HG03558 (cell line): ENCODE results near the gene NEUROD2.
"Not testable (repeated sequence)": the region's sequence is repeated elsewhere in the genome, so short reads cannot be mapped to it uniquely, and the experiment has no call there.

Experiments used
- ATAC-seq: cut with Tn5 transposase; IDR thresholded peaks from one replicate; pipeline ENCODE4 v1.9.1; 2021; ENCODE audit warnings: moderate number of reproducible peaks; ENCODE audit not compliant: unreplicated experiment; ENCODE audit errors: extremely low read depth

Gene NEUROD2

DNA sequence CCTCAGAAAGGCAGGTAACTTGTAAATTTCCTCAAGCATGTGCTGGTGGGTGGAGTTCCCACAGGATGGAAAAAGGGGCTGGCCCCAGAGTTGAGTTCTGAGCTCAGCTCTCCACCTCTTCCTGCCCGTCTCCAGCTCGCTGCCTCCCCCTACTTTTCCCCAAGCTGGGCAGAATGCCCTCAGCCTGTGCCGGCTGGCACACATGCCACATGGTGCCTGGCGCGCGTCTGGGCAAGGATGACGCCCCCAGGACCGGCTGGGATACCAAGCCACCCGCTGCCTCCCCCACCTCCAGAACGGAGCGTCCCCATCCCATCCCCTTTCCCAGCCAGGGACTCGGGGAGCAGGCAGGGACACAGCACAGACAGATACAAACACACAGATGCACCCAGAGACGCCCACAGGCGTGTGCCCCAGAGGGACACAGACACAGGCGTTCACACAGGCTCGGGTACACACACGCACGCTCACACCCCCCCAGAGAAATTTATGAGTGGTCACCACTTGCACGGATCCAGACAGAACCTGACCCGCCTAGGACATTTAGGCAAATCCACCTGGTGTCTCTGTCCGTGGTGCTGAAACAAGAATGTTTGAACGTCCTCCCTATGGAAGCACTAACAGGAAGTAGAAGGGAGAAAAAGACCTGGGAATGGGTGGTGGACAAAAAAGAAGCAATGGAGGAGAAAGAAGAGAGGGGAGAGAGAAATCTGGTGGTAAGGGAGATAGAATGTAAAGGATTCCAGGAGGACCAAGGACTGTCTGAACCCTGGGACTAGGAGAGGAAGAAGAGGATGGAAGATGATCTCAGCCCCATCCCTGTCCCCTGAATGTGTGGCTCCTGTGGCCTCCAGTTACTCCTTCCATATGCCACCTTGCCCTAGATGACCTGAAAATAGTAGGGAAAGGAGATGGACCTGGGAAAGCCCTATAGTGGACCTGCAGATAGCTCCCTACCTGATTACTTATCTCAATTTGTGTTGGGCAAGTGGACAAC is 15.5 kb downstream of the NEUROD2 start:
- ATAC-seq: no peak

DNA sequence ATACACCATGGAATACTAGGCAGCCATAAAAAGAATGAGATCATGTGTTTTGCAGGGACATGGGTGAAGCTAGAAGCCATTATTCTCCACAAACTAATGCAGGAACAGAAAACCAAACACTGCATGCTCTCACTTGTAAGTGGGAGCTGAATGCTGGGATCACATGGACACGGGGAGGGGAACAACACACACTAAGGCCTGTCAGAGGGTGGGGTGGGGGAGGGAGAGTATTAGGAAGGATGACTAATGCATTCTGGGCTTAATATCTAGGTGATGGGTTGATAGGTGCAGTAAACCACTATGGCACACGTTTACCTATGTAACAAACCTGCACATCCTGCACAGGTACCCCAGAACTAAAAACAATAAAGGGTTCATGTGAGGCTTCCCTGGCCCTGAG is 17.5 kb downstream of the NEUROD2 start:
- not testable (repeated sequence) for ATAC-seq

DNA sequence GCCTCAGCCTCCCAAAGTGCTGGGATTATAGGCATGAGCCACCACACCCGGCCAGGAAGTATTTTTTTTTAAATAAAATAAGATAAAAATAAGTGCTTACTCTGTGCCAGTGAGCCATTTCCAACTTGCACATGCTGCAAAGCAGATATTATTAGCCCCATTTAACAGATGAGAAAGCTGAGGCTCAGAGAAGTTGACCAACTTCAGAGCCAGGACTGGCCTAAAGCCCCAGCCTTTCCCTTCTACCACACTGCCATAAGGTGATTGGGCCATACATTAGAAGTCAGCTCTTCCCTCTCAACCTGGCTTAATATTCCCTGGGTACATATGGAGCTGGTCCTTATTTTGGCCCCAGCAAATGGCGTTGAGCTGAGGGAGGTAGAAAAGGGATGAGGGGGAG is 25.1 kb downstream of the NEUROD2 start:
- ATAC-seq: no peak

DNA sequence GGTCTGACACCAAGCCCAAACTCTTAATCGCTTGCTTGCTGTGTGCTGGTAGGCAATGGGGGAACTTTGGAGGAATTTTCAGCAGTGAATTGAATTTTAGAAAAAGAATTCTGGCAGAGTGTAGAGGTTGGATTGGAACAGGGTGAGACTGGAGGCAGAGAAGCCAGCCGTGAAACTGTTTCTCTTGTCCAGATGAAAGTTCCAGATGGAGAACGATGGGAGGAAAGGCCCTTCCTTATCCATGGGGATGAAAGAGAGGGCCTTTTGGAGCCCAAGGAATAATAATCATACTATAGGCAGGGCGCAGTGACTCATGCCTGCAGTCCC is 26.0 kb downstream of the NEUROD2 start:
- ATAC-seq: no peak

DNA sequence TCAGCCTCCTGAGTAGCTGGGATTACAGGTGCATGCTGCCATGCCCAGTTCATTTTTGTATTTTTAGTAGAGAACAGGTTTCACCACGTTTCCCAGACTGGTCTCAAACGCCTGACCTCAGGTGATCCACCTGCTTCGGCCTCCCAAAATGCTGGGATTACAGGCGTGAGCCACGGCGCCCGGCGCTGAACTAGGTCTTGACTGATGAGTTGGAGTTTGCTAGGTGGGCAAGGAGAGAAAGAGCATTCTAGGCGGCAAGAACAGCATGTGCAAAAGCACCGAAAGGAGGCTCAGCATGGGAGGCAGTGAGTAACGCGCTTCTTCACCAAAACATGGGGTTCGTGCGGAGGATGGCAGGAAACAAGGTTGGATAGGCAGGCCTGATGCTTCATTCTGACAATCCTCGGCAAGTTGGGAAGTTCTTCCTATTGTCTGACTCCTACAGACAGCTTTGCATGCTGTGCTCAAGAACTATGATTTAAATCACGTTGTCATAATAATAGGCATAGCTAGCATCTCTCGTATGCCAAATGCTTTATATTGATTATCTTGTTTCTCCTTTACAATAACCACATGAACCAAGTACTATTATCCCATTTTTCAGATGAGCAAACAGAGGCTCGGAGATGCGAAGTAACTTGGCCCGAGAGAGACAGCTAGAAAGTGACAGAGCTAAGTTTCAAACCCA is 26.5 kb downstream of the NEUROD2 start:
- no peak for ATAC-seq

DNA sequence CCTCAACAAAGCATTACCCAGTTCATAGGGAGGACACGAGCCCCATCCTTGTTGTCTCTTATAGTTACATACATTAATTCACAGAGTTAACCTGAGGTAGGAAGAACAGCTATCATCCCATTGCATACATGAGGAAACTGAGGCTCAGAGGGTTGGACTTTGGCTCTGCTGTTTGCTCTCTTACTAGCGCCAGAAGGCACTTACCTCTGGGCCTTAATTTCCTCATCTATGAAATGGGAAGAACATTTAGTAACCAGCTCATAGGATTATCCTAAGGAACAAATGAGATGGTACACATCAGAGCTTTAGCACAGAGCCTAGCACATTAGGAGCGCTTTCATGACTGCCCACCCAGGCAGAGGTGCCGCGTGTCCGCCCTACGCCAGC is 27.6 kb downstream of the NEUROD2 start:
- no peak for ATAC-seq

DNA sequence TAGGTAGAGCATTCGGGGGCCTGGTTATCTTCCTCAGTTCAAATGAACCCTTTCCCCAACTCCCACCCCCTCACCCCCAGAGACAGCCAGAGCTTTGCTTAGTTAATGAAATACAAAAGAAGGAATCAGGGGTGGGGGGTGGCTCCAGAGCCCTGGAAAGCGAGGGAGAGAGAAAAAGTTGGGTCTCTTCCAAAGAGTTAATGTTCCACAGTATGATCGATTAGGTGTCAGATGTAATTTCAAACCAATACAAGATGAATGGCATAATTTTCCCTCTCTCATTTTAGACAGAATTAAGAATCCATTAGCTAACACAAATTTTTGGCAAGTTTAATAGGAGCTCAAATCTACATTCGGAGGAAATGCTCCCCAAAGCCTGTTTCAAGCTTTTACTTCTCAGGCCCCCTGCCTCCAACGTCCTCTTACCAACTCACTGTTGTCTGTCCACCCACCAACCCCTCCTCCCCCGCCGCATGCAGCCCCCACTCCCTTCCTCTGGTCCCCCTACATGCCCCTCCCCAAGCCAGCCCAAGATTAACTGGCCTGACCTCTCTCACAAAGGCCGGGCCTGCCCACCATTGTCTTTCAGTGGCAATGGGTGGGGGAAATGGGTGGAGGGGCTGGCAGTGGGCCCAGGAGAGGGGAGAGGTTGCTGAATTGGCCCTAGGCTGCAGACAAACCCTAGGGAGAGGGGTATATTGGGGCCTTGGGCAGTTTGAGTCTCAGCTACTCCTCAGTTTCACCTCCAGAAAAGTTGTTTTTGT is 28.2 kb downstream of the NEUROD2 start:
- no peak for ATAC-seq

DNA sequence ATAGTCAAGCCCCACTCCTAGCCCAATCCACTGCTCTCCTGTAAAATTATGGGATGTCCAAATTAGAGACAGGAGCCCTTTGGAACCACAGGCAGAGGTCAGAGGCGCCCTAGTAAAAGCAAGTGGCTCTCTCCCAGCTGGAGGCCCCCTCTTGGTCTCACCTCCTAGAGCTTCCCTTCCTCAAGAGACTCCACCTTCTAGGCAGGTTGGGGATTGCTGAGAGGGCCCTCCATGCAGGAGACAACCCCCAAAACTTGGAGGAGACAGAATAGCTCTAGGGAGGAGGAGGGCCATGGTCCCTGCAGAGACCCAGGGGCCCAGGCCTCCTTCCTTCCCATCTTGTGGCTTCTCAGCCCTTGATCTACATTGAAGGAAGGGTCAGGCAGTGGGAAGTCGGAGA is 29.4 kb downstream of the NEUROD2 start:
- ATAC-seq: no peak

- no peak for ATAC-seq
These were observed 31.5 kb downstream of the NEUROD2 start for GRCh38 chr17:39576187-39576586.

GRCh38 chr17:39573447-39574298 is 34.0 kb downstream of the NEUROD2 start:
- no peak for ATAC-seq

DNA sequence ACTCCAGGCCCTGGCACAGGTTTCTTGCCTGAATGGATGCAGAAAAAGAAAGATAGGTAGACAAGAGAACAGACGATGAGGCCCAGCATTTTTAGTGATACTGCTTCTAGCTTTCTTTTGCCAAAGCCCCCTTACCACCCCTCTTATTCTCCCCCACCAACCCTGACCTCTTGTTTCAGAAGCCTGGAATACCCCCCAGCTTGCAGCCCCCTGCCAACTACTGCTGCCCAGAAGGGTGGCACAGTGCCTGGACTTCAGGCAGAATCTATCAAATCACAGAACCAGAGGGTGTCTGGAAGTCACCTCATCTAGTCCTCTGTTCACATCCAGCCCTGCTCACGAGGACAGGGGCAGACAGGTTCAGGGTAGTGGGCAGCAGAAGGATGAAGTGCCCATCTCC is 35.6 kb downstream of the NEUROD2 start:
- ATAC-seq: no peak

DNA sequence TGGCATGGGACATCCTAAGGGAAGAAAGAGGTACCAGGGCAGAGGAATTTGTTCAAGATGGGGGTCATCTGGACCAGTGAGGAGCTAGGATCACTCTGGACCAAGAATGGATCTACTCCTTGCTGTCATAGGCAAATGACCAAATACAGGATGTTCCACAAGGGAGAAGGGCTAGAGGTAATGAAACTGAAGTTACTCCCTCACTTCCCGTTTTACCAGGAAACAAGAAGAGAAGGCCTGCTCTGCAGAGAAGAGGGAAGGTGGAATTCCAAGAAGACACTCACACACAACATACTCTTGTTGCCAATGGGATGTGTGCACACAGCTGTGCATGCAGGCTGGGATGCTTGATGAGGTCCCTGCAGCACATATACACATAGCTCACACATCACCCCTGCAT is 38.6 kb downstream of the NEUROD2 start:
- no peak for ATAC-seq

DNA sequence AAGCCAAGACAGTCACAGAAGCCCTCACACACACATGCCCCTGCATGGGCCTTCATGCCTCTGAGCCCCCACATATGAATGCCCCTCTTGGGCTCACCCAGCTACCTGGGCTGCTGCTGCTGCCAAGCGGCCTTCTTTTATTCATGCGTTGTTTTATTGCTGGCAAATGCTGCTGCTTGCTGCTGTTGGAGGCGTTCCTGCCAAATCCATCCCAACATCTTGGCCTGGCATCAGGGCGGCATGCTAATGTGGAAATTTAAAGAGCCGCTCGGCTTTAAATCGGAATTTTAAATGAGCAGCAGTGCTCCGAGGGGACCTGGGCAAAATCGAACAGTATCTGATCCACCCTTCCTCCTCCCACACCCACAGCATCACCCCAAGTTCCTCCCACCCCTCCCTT is 39.0 kb downstream of the NEUROD2 start:
- ATAC-seq: no peak

DNA sequence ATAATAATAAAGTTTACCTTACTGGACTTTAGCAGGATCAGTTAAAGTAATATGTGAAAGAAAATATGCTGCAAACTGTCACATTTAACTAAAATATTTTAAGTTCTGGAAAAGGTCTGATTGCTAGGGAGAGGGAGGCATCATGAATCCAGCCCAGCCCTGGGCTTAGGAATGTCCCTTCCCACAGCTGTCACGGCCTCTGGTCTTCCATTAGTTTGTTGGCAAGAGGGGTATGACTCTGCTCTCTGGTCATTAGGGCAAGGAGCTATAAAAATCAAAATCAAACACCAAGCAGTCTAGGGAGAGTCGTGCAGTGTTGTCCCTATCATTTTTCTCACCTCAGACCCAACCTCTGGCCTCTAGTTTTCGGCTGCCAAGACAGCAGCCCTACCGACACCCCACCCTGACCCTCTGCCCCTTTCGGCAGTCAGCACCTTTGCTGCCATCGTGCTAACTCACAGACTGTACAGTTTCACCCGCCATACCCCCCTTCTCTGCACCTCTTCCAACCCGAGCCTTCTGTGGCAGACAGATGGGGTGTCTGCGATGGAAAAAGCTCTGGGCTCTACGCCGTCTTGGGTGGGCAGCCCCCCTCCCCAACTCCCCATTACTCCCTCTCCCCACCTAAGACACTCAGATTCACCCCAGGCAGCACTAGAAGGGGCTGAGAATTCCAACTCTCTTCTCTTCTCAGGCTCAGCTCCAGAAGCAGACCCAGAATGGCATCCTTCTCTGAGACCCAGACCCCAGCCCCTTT is 41.4 kb downstream of the NEUROD2 start:
- ATAC-seq: no peak

DNA sequence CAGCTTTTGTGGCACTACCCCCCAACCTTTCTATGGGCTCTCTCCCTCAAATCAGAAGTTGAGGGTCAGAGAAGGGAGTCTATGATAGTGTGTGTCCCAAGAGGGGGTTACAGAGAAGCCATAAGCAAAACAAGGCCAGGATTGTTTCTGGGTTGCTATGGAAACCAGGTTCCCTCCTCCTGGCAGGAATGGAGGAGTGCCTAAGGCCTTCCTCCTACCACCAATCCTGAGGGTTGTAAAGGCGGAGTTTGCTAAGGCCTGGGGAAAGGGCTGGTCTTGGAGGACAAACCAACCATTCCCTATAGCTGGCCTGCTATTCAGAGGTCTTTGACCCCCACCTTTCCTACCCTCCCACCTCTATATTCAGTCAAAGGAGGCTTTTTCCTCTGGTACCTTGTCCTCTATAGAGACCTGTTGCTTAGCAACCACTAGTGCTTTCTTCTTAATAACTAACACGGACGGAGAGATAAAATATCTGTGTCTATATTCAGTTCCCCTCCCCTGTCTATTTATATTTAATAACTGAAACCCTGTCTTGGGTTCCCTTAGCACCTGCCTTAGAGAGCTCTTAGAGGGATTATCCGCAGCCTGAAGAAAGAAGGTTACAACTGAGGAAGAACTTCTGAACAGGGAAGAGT is 43.4 kb downstream of the NEUROD2 start:
- ATAC-seq: no peak

- no peak for ATAC-seq
These were observed 44.2 kb downstream of the NEUROD2 start for GRCh38 chr17:39563476-39563875.

- no peak for ATAC-seq
These were observed 44.7 kb downstream of the NEUROD2 start for GRCh38 chr17:39562976-39563375.

- no peak for ATAC-seq
These were observed 45.3 kb downstream of the NEUROD2 start for GRCh38 chr17:39562395-39562794.

DNA sequence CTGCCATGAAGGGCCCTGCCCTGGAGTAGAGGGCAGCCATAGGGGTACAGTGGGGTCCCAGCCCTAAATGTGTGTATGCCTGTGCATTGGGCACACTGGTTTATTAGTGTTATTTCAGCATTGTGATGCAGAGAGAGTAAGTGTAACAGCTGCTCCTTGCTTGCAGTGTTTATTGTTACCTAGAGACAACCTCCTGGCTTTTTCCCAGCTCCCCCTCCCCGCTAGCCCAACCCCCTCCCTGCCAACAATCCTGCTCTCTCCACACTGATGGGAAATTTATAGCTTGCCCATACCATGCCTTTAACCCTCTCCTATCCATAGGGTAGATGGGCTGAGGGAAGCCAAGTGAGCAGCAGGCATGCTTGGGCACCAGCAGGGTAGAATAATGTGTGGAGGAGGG is 51.3 kb downstream of the NEUROD2 start:
- ATAC-seq: no peak
